Measurements from ENCODE around the gene FNTB. TPM values are rescaled to one million over a fixed set of nuclear protein-coding genes. Genes with fewer than 3 reads are reported as not detected.
A peak's percentile ranks its signal among the peaks of the same experiment; 100 is the strongest.

FNTB gene
- total and polyA plus RNA-seq, 9 of the 15 experiments (the other 6 are each of a cell fraction or from before 2014, with no cell fraction given) = 6.9 to 23.2 (median 12.2) TPM

- TF ChIP-seq NONO (IDR thresholded peaks at IDR 0.05; ENCODE audit: low read depth in 2 of 2, low read length in 1 of 2) (no peak), ASH1L (IDR thresholded peaks at IDR 0.05; ENCODE audit: borderline replicate concordance, low read depth, partially characterized antibody) (no peak), PRPF4 (IDR thresholded peaks at IDR 0.05; ENCODE audit: insufficient read depth, low read depth, low read length, poor library complexity, severe bottlenecking) (no peak), PKNOX1 (IDR thresholded peaks at IDR 0.05) (no peak), LEF1 (IDR thresholded peaks at IDR 0.05) (0 out of 2 replicates have a peak, but pooled peaks have one; percentile 25), POLR2G (IDR thresholded peaks at IDR 0.05; ENCODE audit: low read depth, low read length) (no peak), MYNN (IDR thresholded peaks at IDR 0.05) (no peak), MYNN (CRISPR knock-in tag; IDR thresholded peaks at IDR 0.05) (no peak), POLR2A (conservative IDR thresholded peaks at IDR 0.05) (no peak), HMBOX1 (IDR thresholded peaks at IDR 0.05) (peak; percentile 100), DNMT1 (IDR thresholded peaks at IDR 0.05) (no peak), CXXC5 (CRISPR knock-in tag; IDR thresholded peaks at IDR 0.05) (0 out of 2 replicates have a peak, but pooled peaks have one; percentile 13), PHF21A (IDR thresholded peaks at IDR 0.05; ENCODE audit: borderline replicate concordance, low read depth) (no peak), SMARCA4 (IDR thresholded peaks at IDR 0.05) (0 out of 2 replicates have a peak, but pooled peaks have one; percentile 19), ZNF609 (CRISPR knock-in tag; IDR thresholded peaks at IDR 0.05; ENCODE audit: borderline replicate concordance) (no peak), ZNF146 (CRISPR knock-in tag; IDR thresholded peaks at IDR 0.05; ENCODE audit: unreplicated experiment) (no peak), ZBTB26 (CRISPR knock-in tag; IDR thresholded peaks at IDR 0.05) (no peak), ZNF766 (CRISPR knock-in tag; conservative IDR thresholded peaks at IDR 0.05) (no peak), ZNF274 (IDR thresholded peaks at IDR 0.05; ENCODE audit: borderline replicate concordance, low read depth, low read length) (no peak), SMARCE1 (IDR thresholded peaks at IDR 0.05) (peak; percentile 50; the same call in 1 of the 2 replicates), CSDE1 (IDR thresholded peaks at IDR 0.05) (no peak), TRIM28 (IDR thresholded peaks at IDR 0.05) (no peak), GABPB1 (CRISPR knock-in tag; IDR thresholded peaks at IDR 0.05) (no peak)
Measured at GRCh38 chr14:65096323-65097089, 109.8 kb downstream of the FNTB start (continued).

Data from K562 (cell line).